GM12873 (cell line): ENCODE results near the gene SAFB2.

Experiments used
- TF ChIP-seq, protein P1 (sequence below): IDR thresholded peaks from 2 replicates; pipeline ENCODE4 v1.5.1; 2012; ENCODE audit warnings: low read depth, mild to moderate bottlenecking, moderate library complexity, low read length, control low read depth; ENCODE audit not compliant: insufficient read depth; ENCODE audit errors: missing control alignments

The SAFB2 gene

GRCh38 chr19:5593343-5594255, 29.0 kb downstream of the SAFB2 start:
- TF ChIP-seq, protein P1, sequence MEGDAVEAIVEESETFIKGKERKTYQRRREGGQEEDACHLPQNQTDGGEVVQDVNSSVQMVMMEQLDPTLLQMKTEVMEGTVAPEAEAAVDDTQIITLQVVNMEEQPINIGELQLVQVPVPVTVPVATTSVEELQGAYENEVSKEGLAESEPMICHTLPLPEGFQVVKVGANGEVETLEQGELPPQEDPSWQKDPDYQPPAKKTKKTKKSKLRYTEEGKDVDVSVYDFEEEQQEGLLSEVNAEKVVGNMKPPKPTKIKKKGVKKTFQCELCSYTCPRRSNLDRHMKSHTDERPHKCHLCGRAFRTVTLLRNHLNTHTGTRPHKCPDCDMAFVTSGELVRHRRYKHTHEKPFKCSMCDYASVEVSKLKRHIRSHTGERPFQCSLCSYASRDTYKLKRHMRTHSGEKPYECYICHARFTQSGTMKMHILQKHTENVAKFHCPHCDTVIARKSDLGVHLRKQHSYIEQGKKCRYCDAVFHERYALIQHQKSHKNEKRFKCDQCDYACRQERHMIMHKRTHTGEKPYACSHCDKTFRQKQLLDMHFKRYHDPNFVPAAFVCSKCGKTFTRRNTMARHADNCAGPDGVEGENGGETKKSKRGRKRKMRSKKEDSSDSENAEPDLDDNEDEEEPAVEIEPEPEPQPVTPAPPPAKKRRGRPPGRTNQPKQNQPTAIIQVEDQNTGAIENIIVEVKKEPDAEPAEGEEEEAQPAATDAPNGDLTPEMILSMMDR = no peak

DNA sequence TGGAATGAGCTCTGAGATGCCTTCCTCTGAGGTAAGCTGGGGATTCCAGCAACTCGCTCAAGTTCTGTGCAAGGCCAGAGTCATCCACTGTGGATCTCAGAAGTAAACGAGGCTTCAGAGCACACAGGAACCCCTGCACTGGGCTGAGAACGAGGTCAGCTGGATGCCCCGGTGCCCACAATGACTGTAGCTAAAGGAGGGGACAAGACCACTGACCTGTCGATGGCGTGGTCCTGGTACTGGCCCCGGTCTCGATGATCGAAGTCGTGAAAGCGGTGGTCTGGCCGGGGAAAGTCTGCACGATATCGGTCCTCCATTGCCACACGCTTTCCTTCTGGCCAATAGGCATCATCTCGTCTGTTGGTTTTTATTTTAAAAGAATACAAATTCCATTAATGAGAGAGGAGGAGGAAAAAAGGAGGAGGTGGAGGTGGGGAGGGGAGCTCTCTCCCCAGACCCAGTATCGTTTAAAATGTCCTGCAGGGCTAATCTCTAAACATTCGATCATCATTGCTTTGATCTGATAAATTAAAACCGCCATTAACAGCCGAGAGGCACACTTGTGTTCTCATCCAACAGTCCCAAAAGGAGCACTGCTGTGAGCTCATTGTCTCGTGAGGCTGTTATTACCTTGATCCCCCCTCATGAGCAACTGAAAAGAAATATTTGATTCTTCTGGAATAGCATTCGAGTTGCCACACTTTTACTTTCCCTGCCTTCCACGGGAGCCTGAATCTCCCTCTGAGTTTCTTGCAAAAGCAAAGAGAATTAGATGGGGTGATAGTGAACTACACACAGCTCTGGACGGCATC, 29.8 kb downstream of the SAFB2 start:
- TF ChIP-seq, protein P1 = no peak

DNA sequence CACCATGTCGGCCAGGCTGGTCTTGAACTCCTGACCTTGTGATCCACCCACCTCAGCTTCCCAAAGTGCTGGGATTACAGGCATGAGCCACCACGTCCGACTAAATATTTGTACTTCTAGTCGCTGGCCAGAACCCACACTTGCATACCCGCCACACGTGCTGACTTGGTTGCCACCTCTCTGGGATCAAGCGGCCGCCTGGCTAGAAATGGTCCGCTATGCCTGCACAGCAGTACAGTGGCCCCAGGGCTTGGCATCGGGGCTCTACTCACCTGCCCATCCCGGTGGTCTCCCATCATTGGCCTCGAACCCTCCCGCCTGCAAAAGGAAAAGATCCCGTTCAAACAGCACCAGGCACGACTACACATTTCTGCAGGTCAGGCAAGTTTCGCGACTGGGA, 31.1 kb downstream of the SAFB2 start:
- TF ChIP-seq, protein P1 = no peak

- TF ChIP-seq, protein P1 = no peak
Observed at GRCh38 chr19:5590865-5591154, 31.8 kb downstream of the SAFB2 start.

DNA sequence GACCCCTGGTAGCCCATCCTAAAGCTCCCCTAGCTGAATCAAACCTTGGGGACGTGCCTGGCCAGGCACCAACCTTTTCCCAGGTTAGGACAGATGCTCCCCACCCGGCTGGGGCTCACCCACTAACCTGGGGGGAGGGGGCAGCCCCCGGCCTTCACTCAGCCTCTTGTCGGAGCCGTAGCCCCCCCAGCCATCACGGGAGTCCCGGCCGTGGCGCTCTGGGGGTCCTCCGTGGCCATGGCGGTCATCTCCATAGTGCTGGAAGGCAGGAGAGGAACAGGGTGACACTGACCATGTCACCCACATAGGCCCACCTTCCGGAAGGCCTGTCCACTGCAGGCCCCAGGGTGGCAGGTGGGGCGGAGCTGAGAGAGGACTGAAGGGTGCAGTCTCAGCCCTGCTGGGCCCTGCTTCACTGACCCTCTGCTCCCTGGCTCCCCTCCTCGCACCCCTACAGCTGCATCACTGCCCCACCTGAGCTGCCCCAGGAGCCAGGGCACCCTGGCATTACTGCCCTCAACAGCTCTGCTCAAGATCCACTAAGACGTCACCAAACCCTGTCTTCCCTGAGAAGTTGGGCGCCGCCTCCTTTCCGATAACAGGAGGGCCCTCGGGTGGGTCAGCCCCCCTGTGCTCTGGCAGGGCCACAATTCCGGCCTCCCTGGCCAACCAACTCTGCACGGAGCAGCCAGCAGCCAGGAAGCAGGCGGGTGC, 32.3 kb downstream of the SAFB2 start:
- TF ChIP-seq, protein P1 = no peak

- TF ChIP-seq, protein P1 = no peak
Observed at GRCh38 chr19:5588906-5589676, 33.5 kb downstream of the SAFB2 start.
